NT2/D1 (cell line): Measurements from ENCODE around the gene GLIPR1L1.

Experiments used
- SUZ12 ChIP-seq: IDR thresholded peaks from 2 replicates; pipeline ENCODE4 v1.6.1; 2011; ENCODE audit not compliant: insufficient read length, insufficient read depth; ENCODE audit errors: extremely low read depth
- YY1 ChIP-seq: IDR thresholded peaks from 2 replicates; pipeline ENCODE4 v1.6.1; 2011; ENCODE audit not compliant: insufficient read length, insufficient read depth
- ZNF274 ChIP-seq: IDR thresholded peaks from 2 replicates; pipeline ENCODE4 v1.6.1; 2011; ENCODE audit warnings: mild to moderate bottlenecking, low read depth, low read length

- TF ChIP-seq YY1 (no peak), SUZ12 (no peak), ZNF274 (no peak)
Measured at GRCh38 chr12:75311369-75311768, 23.1 kb upstream of the GLIPR1L1 start.
